Stimulated activated CD8-positive, alpha-beta memory T cell treated with anti-CD3 and anti-CD28 coated beads, Interleukin-4, amount 100 ng/mL, for 48 hours (primary cell): ENCODE results near the gene OR4A15.

Experiments used
- DNase-seq: peaks from one replicate; pipeline ENCODE4 v3.0.0-alpha.2; 2020

OR4A15 gene

GRCh38 chr11:55367674-55368073 is at the start of gene OR4A15:
TSS of gene OR4A15 (plus strand) at chr11:55367974. CDS start at chr11:55367974, 0 bp downstream.
- no peak for DNase-seq

- DNase-seq: no peak
These were observed 43.3 kb upstream of the OR4A15 start for GRCh38 chr11:55324500-55324899.

- no peak for DNase-seq
These were observed 24.9 kb upstream of the OR4A15 start, which contains the start of gene OR4A16 for GRCh38 chr11:55342901-55343300. TSS of gene OR4A16 (plus strand) at chr11:55343201. CDS start at chr11:55343201, 0 bp downstream.

GRCh38 chr11:55345306-55345705 is 22.5 kb upstream of the OR4A15 start:
- DNase-seq: no peak

GRCh38 chr11:55349032-55349431 is 18.7 kb upstream of the OR4A15 start:
- DNase-seq: no peak

GRCh38 chr11:55357560-55358184 is 10.1 kb upstream of the OR4A15 start:
- no peak for DNase-seq

GRCh38 chr11:55401011-55401410 is 33.2 kb downstream of the OR4A15 start:
- no peak for DNase-seq
